Gastroesophageal sphincter (tissue), 4 donors: Measurements from ENCODE around the gene GSG1L. TPM values are rescaled to one million over a fixed set of nuclear protein-coding genes. Genes with fewer than 3 reads are reported as not detected.

Source experiments
- ATAC-seq: fragments of 150-250 bp; one replicate; pipeline ENCODE4 v1.9.1; 2016; ENCODE audit warnings: mild to moderate bottlenecking, moderate library complexity
- H3K27ac ChIP-seq, 4 donors: fragments of 200-600 bp; sonication (generic) in 3 of 4; 1 replicate in 3 of 4; 2 replicates in 1 of 4; pipeline ENCODE4 v1.5.1; 2016 to 2019
- H3K27me3 ChIP-seq: fragments of 200-600 bp; sonication (generic); one replicate; pipeline ENCODE4 v1.5.1; 2019
- H3K36me3 ChIP-seq, 2 donors: fragments of 200-600 bp; sonication (generic); one replicate each; pipeline ENCODE4 v1.5.1; 2019; ENCODE audit warnings: control low read depth in 1 of 2
- H3K4me1 ChIP-seq, 3 donors: fragments of 200-600 bp; sonication (generic); 1 replicate in 2 of 3; 2 replicates in 1 of 3; pipeline ENCODE4 v1.5.1; 2016 to 2019; ENCODE audit warnings: control low read depth in 2 of 3
- H3K4me3 ChIP-seq, 2 donors: fragments of 200-600 bp; sonication (generic); one replicate each; pipeline ENCODE4 v1.5.1; 2019; ENCODE audit warnings: mild to moderate bottlenecking in 1 of 2, moderate library complexity in 1 of 2
- H3K9me3 ChIP-seq, 3 donors: fragments of 200-600 bp; sonication (generic); one replicate each; pipeline ENCODE4 v1.5.1; 2017 to 2019; ENCODE audit warnings: control low read depth in 2 of 3
- EP300 ChIP-seq: sonication (generic); formaldehyde crosslinking; IDR thresholded peaks from one replicate; pipeline ENCODE4 v1.6.1; 2017; ENCODE audit warnings: antibody characterized with exemption, mild to moderate bottlenecking
- POLR2A ChIP-seq, 2 donors: fragments of 450-650 bp; IDR thresholded peaks; one replicate each; pipeline ENCODE4 v1.6.1; 2017; ENCODE audit warnings: antibody characterized with exemption in 2 of 2, mild to moderate bottlenecking in 2 of 2, moderate library complexity in 1 of 2
- POLR2AphosphoS5 ChIP-seq: sonication (generic); formaldehyde crosslinking; IDR thresholded peaks from one replicate; pipeline ENCODE4 v1.6.1; 2017; ENCODE audit warnings: antibody characterized with exemption
- WGBS, 2 donors: methylation state at CpG; one replicate each; pipeline ENCODE4 v1.1.5; 2018; ENCODE audit warnings: low coverage in 1 of 2; 5-methylcytosine and 5-hydroxymethylcytosine counted together
- total RNA-seq, 4 donors: library from RNA; depleted of rRNA; stranded (reverse); fragments of >200 nt; gene quantifications; one replicate each; pipeline ENCODE4 v1.1.0, GENCODE V29; 2016
- TF ChIP-seq, protein P1 (sequence below), 4 experiments: fragments of 200-600 bp in 2 of 4; fragments of 450-650 bp in 2 of 4; sonication (generic) in 1 of 4; IDR thresholded peaks; one replicate each; pipeline ENCODE4 v1.5.1; 2017 to 2019; ENCODE audit warnings: antibody characterized with exemption in 4 of 4, mild to moderate bottlenecking in 2 of 4, moderate library complexity in 2 of 4

The GSG1L gene
- total RNA-seq, 4 donors from 2014 or later, result 1.0 TPM; not detected in 3

DNA sequence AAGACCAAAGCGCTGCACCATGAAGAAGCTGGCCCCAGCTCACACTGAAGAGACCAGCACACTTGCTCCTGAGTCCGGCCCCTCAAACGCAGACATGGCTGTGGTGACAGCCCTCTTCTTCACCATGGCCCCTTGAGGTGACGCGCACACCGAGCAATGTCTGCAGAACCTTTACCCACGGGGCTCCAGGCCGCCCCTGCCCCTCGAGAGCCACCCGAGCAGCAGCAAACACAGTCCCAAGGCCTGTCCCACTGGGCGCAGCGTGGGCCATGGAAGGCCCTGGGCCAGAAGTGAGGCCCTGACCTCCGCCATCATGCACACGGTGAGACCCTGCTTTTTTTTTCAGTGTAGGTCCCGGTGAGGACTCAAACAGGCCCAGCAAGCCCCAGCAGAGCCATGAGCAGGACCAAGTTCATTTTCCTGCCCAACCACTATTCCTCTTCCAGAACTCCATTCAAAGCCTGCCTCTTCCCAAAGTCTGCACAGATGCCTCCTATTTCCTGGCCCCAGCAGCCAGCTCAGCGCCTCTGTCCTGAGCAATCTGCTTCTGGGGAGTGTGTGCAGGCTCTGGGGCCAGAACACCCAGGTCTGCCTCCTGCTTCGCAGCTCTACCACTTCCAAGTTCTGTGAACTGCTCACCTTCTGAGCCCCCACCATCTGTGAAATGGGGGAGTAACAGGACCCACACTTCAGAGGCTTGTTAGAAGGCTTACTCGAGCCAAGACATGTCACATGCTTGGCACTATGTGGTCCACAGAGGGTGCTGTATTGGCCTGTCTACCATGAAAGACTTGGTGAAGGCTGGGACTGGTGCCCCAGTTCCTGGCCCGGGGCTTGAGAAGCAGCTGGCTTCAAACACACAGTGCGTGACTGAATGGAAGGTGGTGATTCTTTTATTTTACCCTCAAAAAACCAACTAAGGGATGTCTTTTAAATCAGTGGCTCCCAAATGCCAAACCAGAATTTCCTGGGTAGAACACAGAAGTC, 35.7 kb upstream of the GSG1L start:
- ATAC-seq, result no peak
- H3K27ac ChIP-seq, result no peak overlapping the region
- H3K36me3 ChIP-seq, result peaks cover 0 to 87% of the 10 kb centered on the region in 2 donors

DNA sequence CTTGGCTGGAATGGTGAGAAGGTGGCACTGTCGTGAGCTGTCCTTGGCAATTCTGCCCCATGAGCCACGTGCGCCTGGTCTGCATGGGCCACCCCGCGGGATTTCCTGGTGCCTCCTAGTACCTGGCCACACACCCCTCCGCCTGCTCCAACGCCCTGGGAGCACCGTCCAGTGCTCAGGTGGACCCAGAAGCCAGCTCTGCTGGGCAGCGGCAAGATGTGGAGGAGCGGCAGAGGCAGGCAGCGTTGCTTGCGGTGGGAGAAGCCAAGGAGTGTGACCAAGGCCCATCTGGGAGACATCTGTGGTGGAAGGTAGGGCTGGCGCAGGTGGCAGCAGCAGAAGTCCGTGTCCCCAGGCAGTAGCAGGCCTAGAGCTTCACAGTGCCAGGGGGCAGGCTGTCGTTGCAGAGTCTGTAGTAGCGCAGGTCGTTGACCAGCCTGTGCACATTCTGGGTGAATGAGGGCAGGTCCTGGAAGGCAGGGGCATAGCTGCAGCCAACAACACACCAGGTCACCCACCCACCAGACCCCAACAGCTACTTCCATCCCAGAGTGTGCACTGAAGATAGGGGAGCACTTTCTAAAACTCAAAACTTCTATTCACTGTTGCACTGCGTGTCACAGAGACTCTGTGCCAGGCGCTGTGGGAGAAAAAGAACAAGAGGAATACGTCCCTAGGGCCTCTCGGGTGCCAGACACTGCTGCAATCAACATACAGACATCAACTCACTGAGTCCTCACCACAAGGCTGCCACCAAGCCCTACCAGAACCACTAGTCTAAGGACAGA, 34.9 kb upstream of the GSG1L start:
- no peaks in the 10 kb centered on the region for H3K9me3 ChIP-seq
- no peaks in the 10 kb centered on the region for H3K27me3 ChIP-seq
- peaks cover 0 to 83% of the 10 kb centered on the region in 2 donors for H3K36me3 ChIP-seq
- no peak overlapping the region for H3K4me3 ChIP-seq
- no peak overlapping the region for H3K27ac ChIP-seq
- 90 to 93% methylated on average over 10 of the region's 21 CpGs for WGBS, 2 donors
- TF ChIP-seq, protein P1, sequence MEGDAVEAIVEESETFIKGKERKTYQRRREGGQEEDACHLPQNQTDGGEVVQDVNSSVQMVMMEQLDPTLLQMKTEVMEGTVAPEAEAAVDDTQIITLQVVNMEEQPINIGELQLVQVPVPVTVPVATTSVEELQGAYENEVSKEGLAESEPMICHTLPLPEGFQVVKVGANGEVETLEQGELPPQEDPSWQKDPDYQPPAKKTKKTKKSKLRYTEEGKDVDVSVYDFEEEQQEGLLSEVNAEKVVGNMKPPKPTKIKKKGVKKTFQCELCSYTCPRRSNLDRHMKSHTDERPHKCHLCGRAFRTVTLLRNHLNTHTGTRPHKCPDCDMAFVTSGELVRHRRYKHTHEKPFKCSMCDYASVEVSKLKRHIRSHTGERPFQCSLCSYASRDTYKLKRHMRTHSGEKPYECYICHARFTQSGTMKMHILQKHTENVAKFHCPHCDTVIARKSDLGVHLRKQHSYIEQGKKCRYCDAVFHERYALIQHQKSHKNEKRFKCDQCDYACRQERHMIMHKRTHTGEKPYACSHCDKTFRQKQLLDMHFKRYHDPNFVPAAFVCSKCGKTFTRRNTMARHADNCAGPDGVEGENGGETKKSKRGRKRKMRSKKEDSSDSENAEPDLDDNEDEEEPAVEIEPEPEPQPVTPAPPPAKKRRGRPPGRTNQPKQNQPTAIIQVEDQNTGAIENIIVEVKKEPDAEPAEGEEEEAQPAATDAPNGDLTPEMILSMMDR (IDR thresholded peaks at IDR 0.05), result no peak
- TF ChIP-seq POLR2AphosphoS5, result no peak
- TF ChIP-seq POLR2A (IDR thresholded peaks at IDR 0.05), result no peak
- TF ChIP-seq EP300, result no peak
- no peaks in the 10 kb centered on the region for H3K4me1 ChIP-seq
- ATAC-seq, result no peak

More for the DNA sequence above, 35.7 kb upstream of the GSG1L start:
- no peaks in the 10 kb centered on the region for H3K9me3 ChIP-seq
- H3K27me3 ChIP-seq, result no peaks in the 10 kb centered on the region
- H3K4me1 ChIP-seq, result no peaks in the 10 kb centered on the region
- 74 to 100% methylated on average over 5 to 6 of the region's 20 CpGs for WGBS, 2 donors
- H3K4me3 ChIP-seq, result no peak overlapping the region
- TF ChIP-seq, protein P1 (IDR thresholded peaks at IDR 0.05), result no peak
- no peak for TF ChIP-seq POLR2AphosphoS5
- no peak for TF ChIP-seq EP300
- no peak for TF ChIP-seq POLR2A (IDR thresholded peaks at IDR 0.05)

DNA sequence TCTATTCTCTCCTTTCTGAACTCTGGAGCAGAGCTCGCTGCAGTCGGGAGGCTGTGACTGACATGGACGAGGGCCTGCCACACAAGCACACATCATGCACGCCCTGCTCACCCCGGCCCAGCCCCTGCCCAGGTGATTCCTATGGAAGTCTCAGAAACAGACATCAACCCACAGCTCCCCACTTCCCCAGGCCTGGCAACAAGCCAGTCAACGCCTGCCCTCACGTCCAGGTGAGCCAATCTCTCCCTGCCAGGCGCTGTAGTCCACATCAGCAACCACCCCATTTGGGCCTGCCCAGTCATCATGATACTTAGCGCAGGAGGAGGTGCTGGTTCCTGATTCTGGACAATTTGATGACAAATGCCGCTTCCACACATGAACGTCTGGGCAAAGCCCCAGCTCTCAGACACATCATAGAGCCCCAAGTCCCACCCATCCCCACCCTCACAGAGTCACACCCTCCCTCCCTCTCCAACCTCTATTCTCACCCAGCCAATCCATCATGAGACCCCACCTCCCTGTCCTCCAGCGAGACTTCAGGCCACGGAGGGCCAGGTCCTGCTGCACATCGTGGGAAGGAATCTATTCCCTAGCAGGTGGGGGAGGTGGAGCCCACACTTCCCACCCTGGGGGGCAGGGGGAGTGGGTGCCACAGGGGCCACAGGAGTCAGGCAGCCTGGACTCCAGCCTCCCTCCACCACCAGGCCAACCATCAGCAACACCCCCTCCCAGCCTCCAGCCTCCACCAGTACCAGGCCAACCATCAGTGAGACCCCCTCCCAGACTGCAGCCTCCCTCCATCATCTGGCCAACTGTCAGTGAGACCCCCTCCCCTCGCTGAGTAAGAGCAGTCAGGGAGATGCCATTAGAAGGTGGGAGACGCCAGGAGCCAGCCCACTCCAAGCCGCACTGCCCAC, 33.7 kb upstream of the GSG1L start:
- no peaks in the 10 kb centered on the region for H3K4me1 ChIP-seq
- TF ChIP-seq POLR2A (IDR thresholded peaks at IDR 0.05), result no peak
- TF ChIP-seq, protein P1 (IDR thresholded peaks at IDR 0.05), result no peak
- TF ChIP-seq POLR2AphosphoS5, result no peak
- H3K27ac ChIP-seq, result no peak overlapping the region
- no peak for ATAC-seq
- no peaks in the 10 kb centered on the region for H3K27me3 ChIP-seq
- no peak overlapping the region for H3K4me3 ChIP-seq
- H3K9me3 ChIP-seq, result no peaks in the 10 kb centered on the region
- WGBS, 2 donors, result 75 to 91% methylated on average over 4 to 5 of the region's 17 CpGs
- H3K36me3 ChIP-seq, result peaks cover 0 to 71% of the 10 kb centered on the region in 2 donors

DNA sequence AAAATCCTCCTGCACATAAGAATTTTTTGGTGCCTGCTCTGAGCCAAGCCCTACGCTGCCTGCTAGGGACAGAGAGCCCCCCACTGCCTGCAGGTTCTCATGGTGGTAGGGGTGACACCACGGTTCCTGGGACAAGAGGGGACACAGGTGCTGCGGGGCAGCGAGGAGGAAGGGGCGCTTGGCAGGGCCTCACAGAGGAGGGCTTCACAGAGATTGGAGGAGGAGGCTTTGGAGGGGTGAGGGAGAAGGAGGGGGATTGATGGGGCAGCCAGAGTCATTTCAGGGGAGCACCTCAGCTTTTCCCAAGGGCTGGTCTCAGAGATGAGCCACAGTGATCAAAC, 29.8 kb upstream of the GSG1L start:
- no peak for ATAC-seq
- Histone ChIP-seq H3K9me3 (no peaks in the 10 kb centered on the region), H3K27me3 (no peaks in the 10 kb centered on the region), H3K27ac (no peak overlapping the region), H3K4me3 (no peak overlapping the region), H3K36me3 (peaks cover 0 to 33% of the 10 kb centered on the region in 2 donors), H3K4me1 (no peaks in the 10 kb centered on the region)
- no peak for TF ChIP-seq POLR2AphosphoS5
- TF ChIP-seq, protein P1 (IDR thresholded peaks at IDR 0.05), result no peak
- no peak for TF ChIP-seq EP300
- no peak for TF ChIP-seq POLR2A (IDR thresholded peaks at IDR 0.05)
- WGBS, 2 donors, result 68% methylated on average over 4 of the region's 5 CpGs; no CpG with 5 or more reads in 1 of the 2 donors
